GF-D8 (cell line): Measurements from ENCODE around the gene ANKRD33.

Experiments used
- DNase-seq: peaks from one replicate; lab custom pipeline; 2025; lab: John Stamatoyannopoulos, UW

Gene ANKRD33

GRCh38 chr12:51901121-51901817 lies 13.4 kb downstream of the ANKRD33 start:
- no peak for DNase-seq

GRCh38 chr12:51901881-51902280 lies 14.0 kb downstream of the ANKRD33 start:
- DNase-seq = no peak

- DNase-seq = peak; percentile 8
Measured at GRCh38 chr12:51904951-51905470, 17.1 kb downstream of the ANKRD33 start.

GRCh38 chr12:51905471-51906429 lies 17.8 kb downstream of the ANKRD33 start:
- no peak for DNase-seq

GRCh38 chr12:51906430-51907082 lies 18.7 kb downstream of the ANKRD33 start:
- DNase-seq = no peak

GRCh38 chr12:51907083-51907855 lies 19.4 kb downstream of the ANKRD33 start, which contains the start of gene ACVRL1:
Gene ACVRL1, plus strand, starts transcription at chr12:51907504. Its CDS starts 4,971 bp downstream, at chr12:51912475.
- no peak for DNase-seq

- no peak for DNase-seq
Measured at GRCh38 chr12:51907856-51908425, 20.0 kb downstream of the ANKRD33 start.

- no peak for DNase-seq
Measured at GRCh38 chr12:51908876-51909592, 21.1 kb downstream of the ANKRD33 start.

- DNase-seq = no peak
Measured at GRCh38 chr12:51910168-51910567, 22.3 kb downstream of the ANKRD33 start.

GRCh38 chr12:51910691-51911090 lies 22.8 kb downstream of the ANKRD33 start:
- no peak for DNase-seq

- DNase-seq = no peak
Measured at GRCh38 chr12:51911307-51911706, 23.4 kb downstream of the ANKRD33 start.

GRCh38 chr12:51911788-51912711 lies 24.1 kb downstream of the ANKRD33 start:
- peak; percentile 11 for DNase-seq

GRCh38 chr12:51913071-51914033 lies 25.4 kb downstream of the ANKRD33 start:
- DNase-seq = no peak

GRCh38 chr12:51914034-51914923 lies 26.4 kb downstream of the ANKRD33 start:
- no peak for DNase-seq

GRCh38 chr12:51915003-51915625 lies 27.2 kb downstream of the ANKRD33 start:
- DNase-seq = no peak

GRCh38 chr12:51915951-51916350 lies 28.0 kb downstream of the ANKRD33 start:
- DNase-seq = no peak
